HL-60/S4 (cell line): ENCODE results near the gene CYP2J2.
"Not testable (repeated sequence)": the region's sequence is repeated elsewhere in the genome, so short reads cannot be mapped to it uniquely, and the experiment has no call there.

Experiments
- in situ Hi-C: fragments of 300-500 bp; cut with MboI; formaldehyde crosslinking; loops from 2 replicates; pipeline ENCODE4 v1.14.3; 2022; ENCODE audit warnings: low sequenced_read_pairs

The CYP2J2 gene

DNA sequence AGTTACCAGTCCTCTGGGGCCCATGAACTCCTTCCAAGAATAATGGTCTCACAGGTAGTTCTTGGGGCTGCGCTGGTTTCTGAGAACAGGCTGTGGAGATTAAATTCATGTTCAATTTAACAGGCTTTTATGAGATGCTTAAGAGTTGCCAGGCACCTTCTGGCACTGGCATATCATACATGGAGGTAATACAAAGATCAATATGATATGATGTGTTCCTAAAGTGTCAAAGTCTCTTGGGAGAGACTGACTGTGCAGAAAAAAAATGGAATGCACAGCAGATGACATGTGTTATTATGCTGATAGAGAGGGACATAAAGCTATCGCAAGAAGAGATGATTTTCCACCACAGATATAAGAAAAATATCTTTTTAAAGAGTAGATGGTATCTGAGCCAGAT lies 6.8 kb downstream of the CYP2J2 start:
- in situ Hi-C loops, result no loop called here

DNA sequence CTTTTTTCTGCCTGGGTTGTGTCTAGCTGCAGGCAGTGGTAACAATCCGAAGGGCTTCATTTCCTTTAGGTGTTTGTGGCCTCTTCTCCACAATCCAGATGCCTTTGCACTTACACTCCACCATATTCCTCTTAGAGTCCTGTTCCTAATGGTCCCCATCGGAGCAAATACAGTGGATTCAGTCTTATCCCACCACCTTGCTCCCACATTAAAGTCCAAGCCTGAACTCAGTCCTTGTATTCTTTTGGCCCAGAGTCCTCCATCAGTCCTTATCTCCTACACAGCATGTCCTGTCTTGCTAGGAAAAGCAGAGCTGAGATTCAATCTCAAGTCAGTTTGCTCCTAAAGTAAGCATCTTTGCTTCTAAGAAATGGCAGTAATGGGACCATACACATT lies 8.8 kb downstream of the CYP2J2 start:
- in situ Hi-C loops, result no loop called here

DNA sequence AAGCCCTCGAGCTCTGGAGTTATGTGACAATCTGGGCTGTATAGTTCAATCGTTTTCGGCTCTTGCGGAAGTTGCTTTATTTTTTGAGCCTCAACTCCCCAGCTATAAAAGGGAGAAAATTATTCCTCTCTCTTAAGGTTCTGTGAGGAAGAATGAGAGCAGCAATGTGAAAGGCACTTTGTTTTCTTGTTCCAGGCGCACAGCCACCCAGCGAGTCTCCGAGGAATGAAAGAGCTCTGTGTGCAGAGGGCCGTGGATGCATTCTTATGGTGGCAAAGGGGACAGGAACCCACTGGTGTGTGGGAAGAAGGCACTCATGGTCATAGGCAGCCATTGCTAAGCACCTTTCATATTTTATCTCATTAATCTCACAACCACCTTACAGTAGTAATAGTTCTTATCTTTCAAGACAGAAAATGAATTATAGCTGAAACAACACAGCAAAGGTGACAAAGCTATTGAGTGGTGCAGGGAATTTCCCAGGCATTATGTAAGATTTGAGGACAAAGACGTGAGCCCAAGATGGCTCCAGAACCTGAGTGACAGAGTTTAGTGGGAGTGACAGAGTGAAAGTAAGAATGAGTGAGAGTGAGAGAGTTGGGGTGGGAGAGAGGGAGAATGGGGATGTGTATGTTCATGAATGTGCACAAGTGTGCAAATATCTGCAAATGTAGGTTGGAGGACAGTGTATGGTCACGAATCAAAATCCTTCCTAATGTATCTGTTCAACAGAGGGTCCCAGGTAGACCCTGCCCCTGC lies 9.4 kb downstream of the CYP2J2 start:
- in situ Hi-C loops, result no loop called here

DNA sequence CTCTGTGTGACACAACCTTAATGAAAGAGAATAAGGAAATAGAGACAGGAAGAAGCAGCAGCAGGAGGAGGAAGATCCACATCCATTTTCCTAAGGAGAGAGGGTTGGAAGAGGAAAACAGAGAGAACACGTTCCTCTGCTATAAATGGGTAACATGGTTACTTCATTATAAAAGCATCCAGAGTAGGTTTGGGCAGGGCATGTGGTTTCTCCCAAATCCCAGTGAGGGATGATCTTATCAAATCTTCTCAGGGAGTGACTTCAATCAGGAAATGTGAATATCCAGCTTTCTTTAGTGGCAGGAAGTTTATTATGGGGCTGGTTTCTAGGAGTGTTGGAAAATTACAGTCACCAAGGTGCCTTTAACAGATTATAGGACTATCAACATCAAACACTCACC lies 11.1 kb downstream of the CYP2J2 start:
- in situ Hi-C loops, result no loop called here

DNA sequence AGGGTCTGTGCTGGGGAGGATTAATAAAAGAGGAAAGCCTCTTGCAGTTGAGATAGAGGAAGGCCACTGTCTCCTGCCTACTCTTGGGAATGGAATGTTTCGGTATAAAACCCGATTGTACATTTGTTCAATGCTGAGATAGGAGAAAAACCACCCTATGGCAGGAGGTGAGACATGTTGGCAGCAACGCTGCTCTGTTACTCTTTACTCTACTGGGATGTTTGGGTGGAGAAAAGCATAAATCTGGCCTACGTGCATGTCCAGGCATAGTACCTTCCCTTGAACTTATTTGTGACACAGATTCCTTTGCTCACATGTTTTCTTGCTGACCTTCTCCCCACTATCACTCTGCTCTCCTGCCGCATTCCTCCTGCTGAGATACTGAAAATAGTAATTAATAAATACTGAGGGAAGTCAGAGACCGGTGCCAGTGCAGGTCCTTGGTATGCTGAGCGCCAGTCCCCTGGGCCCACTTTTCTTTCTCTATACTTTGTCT lies 11.7 kb downstream of the CYP2J2 start:
- in situ Hi-C loops, result not testable (repeated sequence)

DNA sequence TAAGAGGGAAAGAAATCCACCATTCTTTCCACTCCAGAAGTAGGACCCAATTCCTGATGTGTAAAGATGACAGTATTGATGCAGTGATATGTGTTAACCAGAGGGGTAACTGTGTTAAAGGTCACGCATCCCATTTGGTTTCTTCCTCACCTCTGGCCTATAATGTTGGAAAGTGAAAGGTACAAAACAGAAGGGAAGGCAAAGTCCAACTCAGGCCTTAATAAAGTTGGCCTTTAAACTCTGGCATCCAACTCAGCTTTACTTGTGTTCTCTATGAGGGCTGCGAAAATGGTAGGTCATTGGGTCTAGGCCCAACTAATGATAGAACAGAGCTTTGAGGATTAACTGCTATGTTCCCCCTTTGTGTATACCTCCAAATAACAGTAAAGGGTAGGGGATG lies 17.9 kb downstream of the CYP2J2 start:
- in situ Hi-C loops, result no loop called here

DNA sequence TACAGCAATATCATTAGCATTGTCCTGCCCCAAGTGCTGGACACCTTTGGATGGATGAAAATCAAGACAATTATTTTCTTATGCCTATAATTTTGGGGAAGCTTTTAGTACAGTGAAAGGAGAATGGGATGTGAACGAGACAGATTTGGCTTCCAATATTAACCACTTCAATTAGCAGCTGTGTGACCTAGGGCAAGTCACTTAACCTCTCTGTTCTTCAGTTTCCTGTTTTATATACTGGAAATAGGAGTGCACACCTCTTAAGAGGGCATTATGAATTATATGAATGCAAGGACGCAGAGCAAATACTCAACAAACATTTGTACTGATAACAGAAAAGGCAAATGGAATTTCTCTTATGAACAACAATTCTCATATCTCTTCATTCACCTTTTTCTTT lies 18.5 kb downstream of the CYP2J2 start:
- in situ Hi-C loops, result no loop called here

DNA sequence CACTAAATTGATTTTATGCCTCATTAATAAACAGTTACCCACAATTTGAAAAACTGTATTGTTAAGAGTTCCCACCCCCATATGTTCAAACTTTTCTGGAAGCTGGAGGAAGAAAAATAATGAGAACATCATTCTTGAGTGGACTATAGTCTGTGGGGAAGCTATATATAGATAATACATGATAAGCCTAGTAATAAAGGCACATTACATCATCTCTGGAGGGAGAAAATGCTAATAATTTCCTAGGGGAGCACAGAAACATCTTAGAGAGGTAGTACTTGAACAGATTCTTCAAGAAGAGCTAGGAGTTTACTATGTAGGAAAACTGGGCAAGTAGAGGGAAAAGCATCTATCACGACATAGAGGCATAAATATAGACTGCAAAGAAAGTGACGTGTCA lies 19.6 kb downstream of the CYP2J2 start:
- in situ Hi-C loops, result no loop called here

DNA sequence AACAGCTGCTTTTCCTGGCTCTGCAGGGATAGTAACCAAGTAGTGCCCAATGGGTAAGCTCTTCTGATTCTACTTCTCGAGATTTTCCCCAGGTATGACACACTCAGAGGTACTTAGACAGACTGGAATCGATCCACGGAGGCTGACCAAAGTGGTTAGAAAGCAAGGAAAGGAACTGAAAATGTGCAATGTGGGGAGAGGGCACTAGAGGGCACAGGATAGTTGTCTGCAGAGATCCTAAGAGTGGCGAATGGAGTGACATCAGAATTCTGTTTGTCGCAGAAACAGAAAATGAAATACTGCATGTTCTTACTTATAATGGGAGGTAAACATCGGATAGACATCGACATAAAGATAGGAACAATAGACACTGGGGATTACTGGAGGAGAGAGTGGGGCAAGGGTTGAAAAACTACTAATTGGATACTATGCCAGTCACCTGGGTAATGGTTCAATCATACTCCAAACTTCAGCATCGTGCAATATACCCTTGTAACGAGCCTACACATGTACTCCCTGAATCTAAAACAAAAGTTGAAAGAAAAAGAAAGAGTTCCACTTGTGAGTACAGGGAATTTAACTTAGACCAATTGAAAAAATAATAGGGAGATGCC lies 23.3 kb downstream of the CYP2J2 start:
- in situ Hi-C loops, result no loop called here

DNA sequence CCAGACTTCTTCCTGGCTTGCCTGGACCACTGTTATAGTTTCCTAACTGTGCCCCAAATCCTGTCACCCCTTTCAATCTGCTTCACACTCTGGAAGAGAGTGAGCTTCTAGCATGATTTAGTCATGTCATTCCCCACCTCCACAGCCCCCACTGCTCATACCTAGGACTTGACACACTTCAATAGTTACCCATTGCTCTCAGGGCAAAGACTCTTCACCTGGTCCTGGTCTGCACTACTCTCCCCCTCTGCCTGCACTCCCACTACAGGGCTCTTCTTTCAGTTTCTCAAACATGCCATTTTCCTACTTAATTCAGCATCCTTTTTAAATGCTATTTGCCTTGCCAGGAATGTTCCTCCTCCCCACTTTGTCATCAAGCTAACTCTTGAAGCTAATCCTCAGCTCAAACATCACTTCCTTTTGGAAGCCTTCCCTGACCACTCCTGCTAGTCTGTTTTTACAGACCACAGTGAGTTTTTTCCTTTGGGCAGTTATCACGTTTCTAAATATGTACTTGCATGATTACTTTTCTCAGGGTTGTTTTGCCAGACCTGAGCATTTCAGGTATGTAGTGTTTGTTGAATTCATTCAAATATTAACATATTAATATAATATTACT lies 24.7 kb downstream of the CYP2J2 start:
- in situ Hi-C loops, result no loop called here

DNA sequence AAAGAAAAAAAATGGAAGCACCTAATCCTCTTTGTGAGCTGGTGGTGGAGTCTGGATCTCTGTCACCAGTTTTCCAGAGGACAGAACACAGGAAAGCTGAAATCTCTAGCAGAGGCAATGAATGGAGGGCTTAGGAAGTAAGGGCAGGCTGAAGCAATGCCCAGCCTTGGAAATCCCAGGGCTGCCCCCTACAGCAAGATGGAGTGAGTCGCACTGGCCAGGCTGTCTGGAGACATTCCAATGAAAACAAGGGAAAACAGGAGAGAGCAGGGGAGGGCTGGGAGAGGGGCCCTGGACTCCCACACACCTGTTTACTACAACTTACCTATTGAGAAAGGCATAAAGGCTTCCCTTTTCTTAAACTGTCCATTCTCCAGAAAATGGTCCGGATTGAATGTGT lies 25.9 kb downstream of the CYP2J2 start:
- in situ Hi-C loops, result no loop called here

DNA sequence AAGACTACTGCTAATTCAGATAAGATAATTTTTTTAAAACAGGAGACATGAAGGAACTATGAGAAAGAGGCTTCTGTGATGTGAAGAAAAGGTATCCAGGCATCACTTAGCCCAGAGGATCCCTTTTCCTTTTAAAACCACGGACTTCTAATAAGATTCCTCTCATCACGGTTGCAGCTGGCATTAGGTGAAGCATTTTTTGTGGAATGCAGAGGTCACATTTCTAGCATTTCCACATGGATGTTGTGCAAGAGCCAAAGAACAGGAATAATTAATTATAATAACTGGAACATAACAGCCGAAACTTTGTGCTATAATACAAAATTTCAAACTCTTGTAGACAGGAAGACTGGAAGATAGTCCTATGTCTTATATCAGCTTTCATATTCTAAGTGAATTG lies 27.6 kb downstream of the CYP2J2 start:
- in situ Hi-C loops, result no loop called here

DNA sequence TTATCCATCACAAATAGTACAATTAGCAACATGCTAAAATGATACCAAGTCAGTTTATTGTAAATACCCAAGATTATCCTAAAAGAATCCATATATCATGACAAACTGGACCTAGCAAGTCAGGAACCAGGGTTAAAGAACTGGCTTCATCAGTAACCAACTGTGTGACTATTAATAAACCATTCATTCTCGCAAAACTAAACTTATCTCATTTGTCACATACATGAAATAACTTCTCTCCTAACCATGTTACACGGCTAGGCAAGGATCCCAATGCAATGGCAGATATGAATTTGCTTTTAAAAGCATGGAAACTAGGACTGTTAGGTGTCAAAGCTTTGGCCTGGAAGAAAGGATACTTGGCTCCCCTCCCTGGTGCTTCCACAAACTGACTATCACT lies 29.4 kb downstream of the CYP2J2 start:
- in situ Hi-C loops, result no loop called here

DNA sequence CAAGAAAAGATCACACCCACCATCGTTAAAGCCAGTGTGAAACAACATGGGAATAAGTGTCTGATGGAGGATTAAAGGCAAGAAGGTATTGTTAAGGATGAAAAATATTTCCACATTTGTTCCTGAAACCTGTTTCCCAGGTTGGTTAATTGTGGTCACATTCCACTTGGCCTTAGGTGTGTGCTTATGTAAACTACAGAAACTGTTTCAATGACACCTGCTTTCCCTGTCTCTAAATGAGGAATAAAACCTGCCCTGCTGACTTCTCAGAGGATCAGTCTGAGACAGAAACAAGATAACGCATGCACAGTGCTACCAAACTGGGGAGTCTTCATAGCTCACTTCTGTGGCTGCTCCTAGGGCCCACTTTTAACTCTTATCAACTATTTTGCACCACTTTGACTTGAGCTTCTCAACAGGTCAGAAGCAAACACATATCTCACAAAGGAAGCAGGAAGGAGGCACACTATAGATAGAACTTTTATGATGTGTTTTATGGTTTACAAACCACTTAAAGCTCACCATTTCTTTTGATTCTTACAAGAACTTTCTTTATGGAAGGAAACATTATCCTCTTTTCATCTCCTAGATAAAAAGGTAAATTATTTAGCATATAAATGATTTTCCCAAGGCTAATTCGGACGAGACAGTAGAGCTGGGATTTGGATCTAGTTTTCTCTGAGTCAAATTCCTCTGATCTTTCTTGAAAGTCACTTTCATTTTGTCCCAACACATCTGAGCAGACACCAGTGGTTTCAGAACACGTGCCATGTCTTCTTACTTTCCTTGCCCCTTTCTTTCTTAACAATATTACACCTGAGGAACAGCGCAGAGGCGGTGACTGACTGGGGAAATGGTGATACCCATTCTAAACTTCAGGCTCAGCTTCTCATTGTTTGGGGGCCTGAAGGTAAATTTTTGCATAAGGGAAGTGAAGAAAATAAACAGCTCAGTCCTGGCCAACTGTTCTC lies 33.4 kb downstream of the CYP2J2 start:
- in situ Hi-C loops, result no loop called here

DNA sequence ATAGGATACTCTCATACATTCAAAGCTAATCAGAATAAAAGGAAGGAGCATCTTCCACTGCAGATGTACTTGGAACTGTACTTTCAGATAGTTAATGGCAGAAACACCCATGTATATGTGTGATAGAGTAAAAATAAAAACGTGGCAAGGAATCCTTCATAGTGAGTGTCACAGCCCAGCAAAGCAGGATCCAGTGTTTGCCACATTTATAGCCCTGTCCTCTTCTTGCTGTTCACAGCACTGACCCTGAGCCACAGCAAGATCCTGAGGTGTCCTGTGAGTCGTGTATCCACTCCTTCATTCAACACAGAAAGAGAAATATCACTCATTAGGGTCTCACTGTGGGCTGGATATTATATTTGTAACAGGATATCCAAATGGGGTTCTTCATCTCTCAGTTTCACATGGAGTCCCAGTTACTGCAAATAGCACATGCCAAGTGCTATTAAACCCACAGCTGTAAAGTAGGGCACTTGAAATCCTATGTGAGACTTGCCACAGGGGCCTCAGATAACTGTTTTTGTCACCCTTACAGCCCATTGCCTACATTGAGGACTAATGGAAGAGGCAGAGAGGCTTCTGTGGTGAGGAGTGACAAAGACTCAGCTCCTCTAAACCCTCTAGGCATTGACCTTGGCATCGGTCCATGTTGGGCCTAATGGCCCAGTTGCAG lies 41.3 kb downstream of the CYP2J2 start:
- in situ Hi-C loops, result no loop called here

DNA sequence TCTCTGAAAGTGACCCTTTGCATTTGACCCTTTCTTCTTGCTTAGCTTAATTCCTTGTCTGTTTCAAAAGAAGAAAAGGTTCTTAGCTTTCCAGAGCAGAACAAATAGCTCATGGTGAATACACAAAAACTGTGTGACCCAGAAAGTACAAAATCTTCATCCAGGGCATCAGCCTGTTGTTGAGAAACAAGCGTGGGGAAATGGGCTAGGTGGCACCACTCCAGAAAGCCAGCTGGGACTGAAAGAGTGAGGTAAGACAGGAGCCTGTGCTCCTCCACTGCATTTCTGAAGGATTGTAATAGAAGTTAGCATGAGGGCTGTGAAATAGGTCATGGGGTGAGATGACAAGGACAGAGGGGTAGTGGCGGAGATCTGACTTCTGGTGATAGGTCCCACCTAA lies 45.8 kb downstream of the CYP2J2 start:
- in situ Hi-C loops, result no loop called here

DNA sequence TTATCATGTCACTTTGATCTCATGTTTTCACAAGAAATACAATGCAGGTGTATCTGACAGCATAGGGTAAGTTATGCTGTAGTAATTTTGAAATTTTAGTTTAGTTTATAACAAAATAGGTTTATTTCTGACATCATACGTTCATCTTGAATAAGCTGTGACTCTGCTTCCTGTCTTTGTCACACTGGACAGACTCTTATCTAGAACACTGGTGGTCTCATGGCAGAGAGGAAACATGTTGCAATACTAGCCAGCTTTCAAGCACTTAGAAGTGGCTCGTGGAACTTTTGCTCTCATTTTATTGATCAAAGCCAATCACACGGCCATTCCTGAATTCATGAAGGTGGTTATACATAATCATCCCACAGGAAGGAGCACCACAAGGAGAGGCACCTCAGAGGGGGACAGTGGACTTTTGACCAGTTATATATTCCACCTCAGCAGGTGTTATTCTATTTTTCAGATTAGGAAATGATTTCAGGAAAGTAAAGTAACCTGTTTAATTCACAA lies 46.5 kb downstream of the CYP2J2 start:
- in situ Hi-C loops, result no loop called here

DNA sequence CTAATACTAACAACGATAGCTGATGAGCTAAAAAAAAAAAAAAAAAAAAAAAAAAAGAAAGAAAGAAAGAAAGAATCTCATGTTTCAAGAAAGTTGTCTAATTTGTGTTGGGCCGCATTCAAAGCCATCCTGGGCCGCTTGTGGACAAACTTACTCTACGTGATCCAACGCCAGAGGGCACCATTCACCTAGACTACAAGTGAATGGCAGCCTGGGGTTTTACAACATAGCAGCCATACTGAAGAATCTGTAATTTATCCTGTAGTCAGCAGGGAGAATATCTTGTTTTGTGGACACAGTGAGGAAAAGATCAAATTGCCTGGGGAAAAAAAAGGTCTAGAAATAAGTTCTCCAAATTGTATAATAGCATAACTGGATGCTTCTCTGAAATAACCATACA lies 47.0 kb downstream of the CYP2J2 start:
- in situ Hi-C loops, result no loop called here

DNA sequence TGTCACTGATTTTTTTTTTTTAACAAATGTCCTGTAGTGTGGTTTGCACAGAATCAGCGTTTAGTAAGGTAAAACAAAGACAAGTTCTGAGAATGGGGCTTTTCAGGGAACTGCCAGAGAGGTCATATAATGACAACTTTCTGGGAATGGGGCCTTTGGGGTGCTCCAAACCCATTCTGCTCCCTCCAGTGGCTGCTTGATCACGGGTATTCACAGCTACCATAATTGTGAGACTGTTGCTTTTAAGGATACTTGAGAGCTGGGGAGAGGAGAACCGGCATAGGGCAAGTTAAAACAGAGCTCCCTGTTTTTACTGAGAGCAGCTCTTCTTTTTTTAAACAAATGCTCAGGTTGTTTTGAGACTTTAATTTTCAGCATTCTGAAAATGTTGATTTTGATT lies 48.2 kb downstream of the CYP2J2 start:
- in situ Hi-C loops, result no loop called here

DNA sequence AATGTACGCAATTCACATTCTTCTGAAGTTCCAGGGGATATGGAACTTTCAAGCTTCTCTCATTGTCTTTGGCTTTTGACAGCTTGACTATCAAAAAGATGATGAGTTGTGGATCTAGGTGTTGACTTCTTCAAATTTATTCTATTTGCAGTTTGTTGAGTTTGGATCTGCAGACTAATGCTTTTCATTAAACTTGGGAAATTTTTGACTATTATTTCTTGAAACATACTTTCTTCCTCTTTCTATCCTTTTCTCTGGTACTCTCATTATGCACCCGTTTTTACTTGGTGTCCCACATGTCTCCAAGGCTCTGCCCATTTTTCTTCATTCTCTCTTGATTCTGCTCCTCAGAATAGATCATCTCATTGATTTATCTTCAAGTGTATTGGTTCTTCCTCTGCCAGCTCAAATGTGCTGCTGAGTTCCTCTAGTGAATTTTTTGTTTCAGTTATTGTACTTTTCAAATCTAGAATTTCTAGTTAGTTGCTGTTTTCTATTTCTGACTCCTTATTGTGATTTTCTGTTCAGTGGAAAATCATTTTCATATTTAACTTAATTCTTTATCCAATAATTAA lies 49.4 kb downstream of the CYP2J2 start:
- in situ Hi-C loops, result no loop called here
